Fibroblast of upper back skin (primary cell): Measurements from ENCODE around the gene PARD3.
A peak's percentile ranks its signal among the peaks of the same experiment; 100 is the strongest.

Experiments
- DNase-seq: peaks from one replicate; pipeline ENCODE4 v3.0.0-alpha.2; 2013

Gene PARD3

DNA sequence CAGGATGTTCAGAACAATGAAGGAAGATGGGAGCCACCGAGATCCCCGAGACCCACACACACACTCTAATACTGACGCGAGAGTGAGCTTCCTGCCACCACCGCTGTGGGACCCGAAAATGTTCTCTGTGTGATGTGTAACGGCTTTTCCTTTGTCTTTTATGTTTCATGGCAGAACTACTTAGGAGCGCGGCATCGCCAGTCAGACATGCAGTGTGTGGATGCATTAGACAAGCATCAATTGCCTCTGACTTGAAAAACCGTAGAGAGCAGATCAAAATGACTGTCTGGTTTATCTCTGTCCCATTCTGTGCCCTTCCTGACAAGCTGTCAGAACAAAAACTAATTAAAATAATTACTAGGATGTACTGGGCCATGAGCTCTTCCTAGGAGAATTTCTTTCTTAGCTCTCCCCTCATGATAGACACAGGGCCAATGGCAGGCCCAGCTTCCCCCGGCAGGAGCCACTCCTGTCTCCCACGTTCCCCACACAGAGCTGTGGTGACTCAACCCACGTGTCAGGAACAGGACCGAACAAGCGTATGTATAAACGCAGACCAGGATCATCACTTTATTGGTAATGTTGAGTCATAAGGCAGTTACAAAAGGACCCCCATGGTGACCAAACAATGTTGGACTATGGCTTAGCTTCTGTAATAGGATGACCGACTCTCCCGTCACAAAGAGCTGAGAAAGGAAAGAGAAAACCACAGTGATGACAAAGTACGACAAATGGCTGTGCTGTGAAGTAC, 705.0 kb downstream of the PARD3 start:
- peak; percentile 87 for DNase-seq

- no peak for DNase-seq
Measured at GRCh38 chr10:34109495-34109894, 705.6 kb downstream of the PARD3 start.

- no peak for DNase-seq
Measured at GRCh38 chr10:34107626-34108516, 707.2 kb downstream of the PARD3 start.

- no peak for DNase-seq
Measured at GRCh38 chr10:34106356-34106885, 708.7 kb downstream of the PARD3 start.

DNA sequence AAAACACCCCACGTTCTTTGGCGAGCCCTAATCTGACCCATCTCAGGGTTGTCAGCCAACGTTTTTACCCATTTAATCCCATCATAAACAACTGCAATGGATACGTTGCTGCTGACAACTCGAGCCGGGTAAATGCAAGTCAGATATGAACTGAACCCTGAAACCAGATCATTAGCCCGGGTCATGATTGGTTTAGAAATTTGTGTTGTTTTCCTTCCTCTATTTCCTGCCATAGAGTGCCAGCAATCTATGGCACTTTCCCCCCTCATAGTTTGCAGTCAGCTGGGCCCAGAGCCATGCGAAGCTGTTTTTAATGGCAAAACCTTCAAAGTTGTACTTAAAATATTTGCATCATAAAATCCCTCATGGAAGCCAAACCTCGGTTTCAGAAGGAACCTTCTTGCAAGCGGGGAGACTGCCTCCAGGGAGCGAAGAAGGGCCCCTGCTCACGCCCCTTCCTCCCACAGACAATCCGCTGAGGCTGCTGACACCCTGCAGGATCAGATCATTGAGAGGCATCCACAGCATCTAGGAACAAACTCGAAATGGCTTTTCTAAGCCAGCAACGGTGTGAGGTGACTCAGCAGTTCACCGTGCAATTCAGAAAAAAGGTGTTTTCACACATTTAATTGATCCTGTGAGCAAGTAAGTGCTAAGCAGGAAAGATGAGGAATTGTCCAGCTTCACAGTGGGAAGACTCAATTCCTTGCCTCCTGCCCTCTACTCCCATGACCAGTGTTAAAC, 710.1 kb downstream of the PARD3 start:
- peak; percentile 16 for DNase-seq

DNA sequence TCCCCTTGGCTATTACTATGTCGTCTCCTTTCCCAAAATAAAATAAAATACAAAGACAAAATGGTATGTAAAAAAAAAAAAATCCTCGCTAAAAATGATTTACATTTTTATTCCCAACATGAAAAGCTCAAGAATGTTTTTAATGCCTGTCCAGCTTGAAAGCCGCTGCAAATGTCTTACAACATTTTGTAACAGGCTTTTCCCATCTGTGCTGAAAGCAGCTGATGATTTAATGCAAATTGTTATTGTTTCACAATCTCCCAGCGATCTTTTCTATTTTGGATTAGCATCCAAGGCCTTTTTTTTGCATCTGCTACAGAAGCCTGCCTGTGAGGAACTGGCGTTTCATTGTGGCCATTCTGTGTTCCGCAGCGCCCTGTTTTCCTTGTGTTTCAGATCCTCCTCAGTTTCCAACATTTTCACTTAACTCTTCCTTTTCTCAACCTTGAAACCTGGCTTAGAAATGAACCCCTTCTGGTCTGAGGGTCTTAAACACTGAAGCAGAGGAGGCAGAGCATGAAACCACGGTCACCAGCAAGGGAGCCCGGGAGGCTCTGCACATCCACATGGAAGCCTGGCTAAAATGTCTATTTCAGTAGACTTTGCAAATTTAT, 712.1 kb downstream of the PARD3 start:
- DNase-seq = peak; percentile 94

GRCh38 chr10:34102237-34102673, 712.8 kb downstream of the PARD3 start:
- peak; percentile 88 for DNase-seq

DNA sequence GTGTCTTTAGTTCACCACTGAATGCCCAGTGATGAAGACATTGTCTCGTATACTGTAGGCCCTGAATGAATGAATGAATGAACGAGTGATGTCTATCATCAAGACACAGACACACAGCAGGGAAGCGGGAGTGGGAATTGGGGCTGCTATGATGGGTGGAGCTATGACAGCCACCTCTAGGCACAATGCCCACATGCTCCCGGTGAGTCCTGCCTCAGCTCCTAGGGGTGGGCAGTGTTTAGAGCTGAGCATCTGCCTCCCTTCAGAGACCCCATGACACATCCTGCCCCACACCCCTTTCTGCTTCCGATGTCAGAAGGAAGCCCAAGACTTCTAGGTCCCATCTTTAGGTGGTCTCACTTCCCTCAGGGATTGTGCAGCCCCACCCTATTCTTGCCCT, 714.1 kb downstream of the PARD3 start:
- DNase-seq = no peak

- DNase-seq = no peak
Measured at GRCh38 chr10:34098821-34099567, 716.1 kb downstream of the PARD3 start.

DNA sequence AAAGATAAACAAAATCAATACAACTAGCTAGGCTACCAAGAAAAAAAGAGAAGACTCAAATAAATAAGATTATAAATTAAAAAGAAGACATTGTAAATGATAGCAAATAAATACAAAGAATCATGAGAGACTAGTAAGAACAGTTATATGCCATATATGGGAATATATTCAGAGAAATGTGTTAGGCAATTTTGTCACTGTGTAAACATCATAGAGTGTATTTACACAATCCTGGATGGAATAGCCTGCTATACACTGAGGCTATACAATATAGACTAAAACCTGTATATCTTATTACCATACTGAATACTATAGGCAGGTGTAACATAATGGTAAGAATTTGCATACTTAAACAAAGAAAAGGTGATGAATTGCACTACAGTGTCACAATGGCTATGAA, 717.4 kb downstream of the PARD3 start:
- no peak for DNase-seq

GRCh38 chr10:34094961-34095360, 720.1 kb downstream of the PARD3 start:
- no peak for DNase-seq

- no peak for DNase-seq
Measured at GRCh38 chr10:34094146-34094696, 720.9 kb downstream of the PARD3 start.

DNA sequence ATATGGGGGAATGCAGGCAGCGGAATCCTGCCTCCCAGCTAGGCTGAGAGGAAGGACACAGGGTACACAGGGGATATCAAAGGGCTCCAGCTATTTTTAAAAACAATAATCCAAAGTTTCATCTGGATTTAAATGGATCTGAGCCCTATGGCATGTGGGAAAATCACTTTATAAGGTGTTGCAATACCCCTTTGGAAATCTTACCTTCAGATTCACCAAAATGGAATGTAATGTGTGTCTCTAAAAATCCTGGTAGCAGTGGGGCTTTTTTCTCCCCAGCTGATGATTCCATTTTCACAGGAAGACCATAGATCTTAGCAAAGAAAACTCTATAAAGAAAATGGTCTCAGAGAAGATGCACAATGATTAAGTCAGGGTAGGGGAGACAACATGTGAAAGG, 722.2 kb downstream of the PARD3 start:
- DNase-seq = peak; percentile 76

DNA sequence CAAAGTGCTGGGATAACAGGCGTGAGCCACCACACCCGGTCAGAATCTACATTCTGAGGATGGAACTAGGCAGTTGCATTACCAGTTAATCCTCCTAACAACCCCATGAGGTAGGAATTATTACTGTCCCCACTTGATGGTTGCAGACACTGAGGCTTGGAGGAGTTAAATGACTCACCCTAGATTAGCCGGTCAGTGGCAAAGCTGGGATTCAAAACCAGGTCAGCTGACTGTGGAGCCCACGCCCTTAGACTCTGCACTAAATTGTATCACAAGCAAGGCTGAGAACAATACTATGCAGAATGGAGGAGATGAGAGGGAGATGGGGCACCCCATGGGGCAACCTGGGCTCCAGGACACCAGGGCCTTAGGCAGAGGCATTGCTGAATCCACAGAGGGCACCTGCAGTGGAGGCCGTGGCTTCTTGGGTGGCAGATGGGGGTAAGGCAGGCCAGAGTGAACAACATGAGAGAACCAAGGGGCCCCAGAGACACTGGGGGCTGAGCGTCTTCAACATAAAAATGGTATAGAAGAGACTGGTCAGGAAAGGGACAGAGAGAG, 723.4 kb downstream of the PARD3 start:
- DNase-seq = no peak

DNA sequence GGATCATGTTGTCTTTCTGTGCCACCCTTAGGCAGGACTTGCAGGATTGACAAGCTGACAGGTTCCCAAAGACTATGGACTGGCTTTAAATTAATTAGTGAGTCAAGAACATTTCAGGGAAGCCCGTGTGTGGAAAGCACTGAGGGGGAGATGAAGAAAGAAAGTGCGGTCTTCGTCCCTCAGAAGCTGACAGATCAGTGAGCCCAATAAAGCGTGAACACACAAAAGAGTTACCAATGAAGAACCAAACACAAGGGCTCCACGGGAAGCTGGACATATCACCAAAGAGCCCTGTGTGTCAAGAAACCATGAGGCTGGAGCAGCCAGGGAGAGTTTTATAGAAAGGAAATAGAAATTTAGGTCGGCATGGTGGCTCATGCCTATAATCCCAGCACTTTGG, 725.8 kb downstream of the PARD3 start:
- DNase-seq = no peak

DNA sequence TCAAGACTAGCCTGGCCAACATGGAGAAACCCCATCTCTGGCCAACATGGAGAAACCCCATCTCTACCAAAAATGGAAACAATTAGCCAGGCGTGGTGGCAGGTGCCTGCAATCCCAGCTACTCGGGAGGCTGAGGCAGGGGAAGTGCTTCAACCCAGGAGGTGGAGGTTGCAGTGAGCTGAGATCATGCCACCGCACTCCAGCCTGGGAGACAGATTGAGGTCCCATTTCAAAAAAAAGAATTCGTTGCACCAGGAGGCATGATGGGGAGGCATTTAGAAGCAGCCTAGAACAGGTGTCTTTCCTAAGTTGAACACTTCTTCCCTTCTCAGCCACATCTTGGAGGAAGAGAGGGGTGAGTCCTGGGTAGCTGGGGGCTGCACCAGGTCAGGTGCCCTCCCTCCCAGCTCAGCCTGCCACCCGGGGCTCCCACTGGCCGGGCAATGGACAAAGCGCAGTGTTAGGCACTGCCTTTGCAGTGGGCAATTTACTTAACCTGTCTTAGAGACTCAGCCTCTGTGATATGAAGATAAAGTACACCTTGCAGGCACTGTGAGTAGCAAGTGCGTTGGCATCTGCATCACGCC, 726.8 kb downstream of the PARD3 start:
- no peak for DNase-seq

DNA sequence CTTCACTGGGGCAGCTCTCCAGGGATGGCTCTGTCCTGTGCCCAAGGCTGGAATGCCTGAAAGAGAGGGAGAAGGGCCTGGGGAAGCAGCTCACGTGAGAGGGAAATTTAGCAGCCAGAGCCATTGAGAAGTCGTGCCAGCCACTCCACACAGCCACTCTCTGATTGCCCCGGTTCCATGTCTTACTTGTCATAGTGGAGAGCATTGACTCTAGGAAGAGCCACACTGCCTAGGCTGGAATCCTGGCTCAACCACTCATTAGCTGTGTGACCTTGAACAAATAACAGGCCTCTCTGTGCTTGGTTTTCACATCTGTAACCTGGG, 728.0 kb downstream of the PARD3 start:
- DNase-seq = no peak

- no peak for DNase-seq
Measured at GRCh38 chr10:34083567-34083966, 731.5 kb downstream of the PARD3 start.

DNA sequence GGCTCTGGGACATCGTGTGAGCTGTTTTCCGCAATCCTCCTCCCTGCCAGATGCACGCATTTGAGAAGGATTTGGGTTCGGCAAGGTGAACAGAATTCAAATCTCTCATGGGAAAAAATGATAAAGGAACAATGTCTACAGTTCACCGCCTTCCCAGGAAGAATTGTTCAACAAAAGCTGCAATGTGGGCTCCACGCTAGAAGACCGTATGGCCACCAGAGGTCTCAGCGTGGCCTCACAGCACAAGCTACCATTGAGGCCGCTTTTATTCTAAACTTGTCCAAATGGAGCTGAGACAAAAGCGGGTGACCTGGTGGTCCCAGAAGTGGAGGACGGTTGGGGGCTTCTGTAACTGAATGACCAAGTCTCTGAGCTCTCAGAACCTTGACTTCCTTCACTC, 733.1 kb downstream of the PARD3 start:
- DNase-seq = no peak

GRCh38 chr10:34081347-34081743, 733.8 kb downstream of the PARD3 start:
- no peak for DNase-seq
